Upper lobe of left lung (tissue), 4 donors: ENCODE data around the gene NR3C1.

ENCODE experiments used
- POLR2A ChIP-seq, 4 donors: fragments of 450-650 bp; IDR thresholded peaks; one replicate each; pipeline ENCODE4 v1.5.1; 2016 to 2017; ENCODE audit warnings: antibody characterized with exemption in 4 of 4, mild to moderate bottlenecking in 2 of 4
- TF ChIP-seq, protein P1 (sequence below), 6 experiments: fragments of 450-650 bp in 4 of 6; fragments of 200-600 bp in 2 of 6; sonication (generic) in 2 of 6; IDR thresholded peaks; one replicate each; pipeline ENCODE4 v1.5.1; 2016 to 2019; ENCODE audit warnings: antibody characterized with exemption in 6 of 6

DNA sequence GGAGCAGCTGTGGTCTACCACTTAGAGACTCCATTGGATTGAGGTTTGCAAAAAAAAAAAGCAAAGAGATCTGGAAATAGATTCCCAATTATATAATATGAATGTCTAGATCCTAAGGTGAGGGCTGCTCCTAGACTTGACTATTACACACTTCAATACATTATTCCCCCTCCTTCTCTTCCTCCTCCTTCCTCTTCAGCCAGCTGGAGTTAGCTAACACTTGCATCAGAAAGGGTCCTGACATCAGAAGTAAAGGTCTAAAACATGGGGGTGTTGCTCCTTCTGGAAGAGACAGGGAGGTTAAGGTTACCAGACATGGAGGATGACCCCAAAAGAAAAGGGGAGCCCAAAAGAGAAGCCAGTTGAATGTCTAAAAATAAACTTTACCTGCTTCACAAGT lies 12.9 kb upstream of the NR3C1 start:
- TF ChIP-seq POLR2A (IDR thresholded peaks at IDR 0.05) = no peak
- TF ChIP-seq, protein P1, sequence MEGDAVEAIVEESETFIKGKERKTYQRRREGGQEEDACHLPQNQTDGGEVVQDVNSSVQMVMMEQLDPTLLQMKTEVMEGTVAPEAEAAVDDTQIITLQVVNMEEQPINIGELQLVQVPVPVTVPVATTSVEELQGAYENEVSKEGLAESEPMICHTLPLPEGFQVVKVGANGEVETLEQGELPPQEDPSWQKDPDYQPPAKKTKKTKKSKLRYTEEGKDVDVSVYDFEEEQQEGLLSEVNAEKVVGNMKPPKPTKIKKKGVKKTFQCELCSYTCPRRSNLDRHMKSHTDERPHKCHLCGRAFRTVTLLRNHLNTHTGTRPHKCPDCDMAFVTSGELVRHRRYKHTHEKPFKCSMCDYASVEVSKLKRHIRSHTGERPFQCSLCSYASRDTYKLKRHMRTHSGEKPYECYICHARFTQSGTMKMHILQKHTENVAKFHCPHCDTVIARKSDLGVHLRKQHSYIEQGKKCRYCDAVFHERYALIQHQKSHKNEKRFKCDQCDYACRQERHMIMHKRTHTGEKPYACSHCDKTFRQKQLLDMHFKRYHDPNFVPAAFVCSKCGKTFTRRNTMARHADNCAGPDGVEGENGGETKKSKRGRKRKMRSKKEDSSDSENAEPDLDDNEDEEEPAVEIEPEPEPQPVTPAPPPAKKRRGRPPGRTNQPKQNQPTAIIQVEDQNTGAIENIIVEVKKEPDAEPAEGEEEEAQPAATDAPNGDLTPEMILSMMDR (IDR thresholded peaks at IDR 0.05) = no peak
